Loucy (cell line): ENCODE results near the gene LYRM4.

Experiments used
- EZH2phosphoT487 ChIP-seq: fragments of 200-600 bp; IDR thresholded peaks from 2 replicates; pipeline ENCODE4 v1.6.1; 2018; ENCODE audit warnings: antibody characterized with exemption, mild to moderate bottlenecking, moderate library complexity, borderline replicate concordance
- TF ChIP-seq, protein P1 (sequence below): fragments of 200-600 bp; sonication (generic); conservative IDR thresholded peaks from 2 replicates; pipeline ENCODE4 v1.5.1; 2014; ENCODE audit warnings: mild to moderate bottlenecking, antibody characterized with exemption, low read length

DNA sequence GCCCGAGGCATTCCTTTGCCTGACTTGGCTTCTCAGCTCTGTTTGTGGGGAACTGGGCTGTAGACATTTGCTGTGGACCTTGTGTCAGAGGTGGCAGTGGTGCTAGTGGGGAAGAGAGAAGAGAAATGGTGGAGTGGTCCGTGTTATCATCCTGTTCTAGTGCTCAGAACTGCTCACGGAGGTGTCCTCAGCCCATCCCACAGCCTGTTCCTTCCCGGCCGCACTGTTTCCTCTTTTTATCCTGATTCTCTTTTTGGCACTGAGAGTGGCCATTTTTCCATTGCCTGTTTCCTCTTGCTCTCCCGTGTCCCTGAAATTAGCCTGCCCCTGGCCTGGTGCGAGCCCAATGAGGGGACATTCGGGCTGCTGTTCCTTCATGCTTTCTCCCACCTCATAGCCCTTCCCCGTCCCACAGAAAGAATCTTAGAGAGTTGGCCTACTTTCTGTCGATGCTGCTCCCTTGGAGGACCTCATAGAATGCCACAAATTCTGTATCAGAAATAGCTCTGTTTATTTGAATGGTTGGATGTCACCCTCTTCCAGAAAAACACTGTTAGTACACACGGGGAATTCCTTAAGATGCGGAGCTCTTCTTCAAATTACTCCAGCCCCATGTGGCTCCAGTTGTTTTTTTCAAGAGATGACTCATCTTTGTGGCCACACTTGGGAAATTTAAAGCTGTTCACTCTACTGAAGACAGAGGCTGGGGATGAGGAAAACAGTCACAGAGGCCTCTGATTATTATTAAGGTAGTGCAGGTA is 26.6 kb upstream of the LYRM4 start:
- TF ChIP-seq, protein P1, sequence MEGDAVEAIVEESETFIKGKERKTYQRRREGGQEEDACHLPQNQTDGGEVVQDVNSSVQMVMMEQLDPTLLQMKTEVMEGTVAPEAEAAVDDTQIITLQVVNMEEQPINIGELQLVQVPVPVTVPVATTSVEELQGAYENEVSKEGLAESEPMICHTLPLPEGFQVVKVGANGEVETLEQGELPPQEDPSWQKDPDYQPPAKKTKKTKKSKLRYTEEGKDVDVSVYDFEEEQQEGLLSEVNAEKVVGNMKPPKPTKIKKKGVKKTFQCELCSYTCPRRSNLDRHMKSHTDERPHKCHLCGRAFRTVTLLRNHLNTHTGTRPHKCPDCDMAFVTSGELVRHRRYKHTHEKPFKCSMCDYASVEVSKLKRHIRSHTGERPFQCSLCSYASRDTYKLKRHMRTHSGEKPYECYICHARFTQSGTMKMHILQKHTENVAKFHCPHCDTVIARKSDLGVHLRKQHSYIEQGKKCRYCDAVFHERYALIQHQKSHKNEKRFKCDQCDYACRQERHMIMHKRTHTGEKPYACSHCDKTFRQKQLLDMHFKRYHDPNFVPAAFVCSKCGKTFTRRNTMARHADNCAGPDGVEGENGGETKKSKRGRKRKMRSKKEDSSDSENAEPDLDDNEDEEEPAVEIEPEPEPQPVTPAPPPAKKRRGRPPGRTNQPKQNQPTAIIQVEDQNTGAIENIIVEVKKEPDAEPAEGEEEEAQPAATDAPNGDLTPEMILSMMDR: no peak
- TF ChIP-seq EZH2phosphoT487: no peak
